ENCODE results near the gene GLP1R. TPM values are rescaled to one million over a fixed set of nuclear protein-coding genes. Genes with fewer than 3 reads are reported as not detected.

Gene GLP1R
- total RNA-seq, 1 donor from 2014 or later, result not detected

DNA sequence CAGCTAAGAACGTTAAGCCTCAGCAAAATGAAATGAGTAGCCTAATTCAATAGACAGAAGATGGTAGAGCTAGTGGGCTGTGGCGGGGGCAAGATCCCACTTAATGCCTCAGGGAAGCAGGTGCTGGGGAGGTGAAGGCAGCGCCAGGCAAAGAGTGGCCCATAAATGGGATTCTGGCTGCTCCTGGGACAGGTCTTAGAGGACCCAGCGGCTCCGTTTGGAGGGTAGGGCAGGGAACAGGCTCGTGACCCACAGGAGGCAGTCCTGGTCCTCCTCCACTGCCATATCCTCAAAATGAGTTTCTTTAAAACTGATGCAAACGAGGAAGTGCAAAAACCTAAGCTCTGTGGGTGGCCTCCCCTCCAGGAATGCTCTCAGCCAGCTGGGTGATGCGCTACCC lies 33.7 kb downstream of the GLP1R start:
- Histone ChIP-seq H3K9me3 (no peaks in the 10 kb centered on the region), H3K27me3 (no peaks in the 10 kb centered on the region), H3K36me3 (no peaks in the 10 kb centered on the region), H3K4me1 (no peaks in the 10 kb centered on the region), H3K27ac (no peak overlapping the region), H3K4me3 (no peak overlapping the region)
- intact Hi-C loops (cut with DNase I), result no loop called here
- TF ChIP-seq, protein P1, sequence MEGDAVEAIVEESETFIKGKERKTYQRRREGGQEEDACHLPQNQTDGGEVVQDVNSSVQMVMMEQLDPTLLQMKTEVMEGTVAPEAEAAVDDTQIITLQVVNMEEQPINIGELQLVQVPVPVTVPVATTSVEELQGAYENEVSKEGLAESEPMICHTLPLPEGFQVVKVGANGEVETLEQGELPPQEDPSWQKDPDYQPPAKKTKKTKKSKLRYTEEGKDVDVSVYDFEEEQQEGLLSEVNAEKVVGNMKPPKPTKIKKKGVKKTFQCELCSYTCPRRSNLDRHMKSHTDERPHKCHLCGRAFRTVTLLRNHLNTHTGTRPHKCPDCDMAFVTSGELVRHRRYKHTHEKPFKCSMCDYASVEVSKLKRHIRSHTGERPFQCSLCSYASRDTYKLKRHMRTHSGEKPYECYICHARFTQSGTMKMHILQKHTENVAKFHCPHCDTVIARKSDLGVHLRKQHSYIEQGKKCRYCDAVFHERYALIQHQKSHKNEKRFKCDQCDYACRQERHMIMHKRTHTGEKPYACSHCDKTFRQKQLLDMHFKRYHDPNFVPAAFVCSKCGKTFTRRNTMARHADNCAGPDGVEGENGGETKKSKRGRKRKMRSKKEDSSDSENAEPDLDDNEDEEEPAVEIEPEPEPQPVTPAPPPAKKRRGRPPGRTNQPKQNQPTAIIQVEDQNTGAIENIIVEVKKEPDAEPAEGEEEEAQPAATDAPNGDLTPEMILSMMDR (IDR thresholded peaks at IDR 0.05), result no peak
- DNase-seq (ENCODE audit: low spot score in 2 of 2), result no peak

DNA sequence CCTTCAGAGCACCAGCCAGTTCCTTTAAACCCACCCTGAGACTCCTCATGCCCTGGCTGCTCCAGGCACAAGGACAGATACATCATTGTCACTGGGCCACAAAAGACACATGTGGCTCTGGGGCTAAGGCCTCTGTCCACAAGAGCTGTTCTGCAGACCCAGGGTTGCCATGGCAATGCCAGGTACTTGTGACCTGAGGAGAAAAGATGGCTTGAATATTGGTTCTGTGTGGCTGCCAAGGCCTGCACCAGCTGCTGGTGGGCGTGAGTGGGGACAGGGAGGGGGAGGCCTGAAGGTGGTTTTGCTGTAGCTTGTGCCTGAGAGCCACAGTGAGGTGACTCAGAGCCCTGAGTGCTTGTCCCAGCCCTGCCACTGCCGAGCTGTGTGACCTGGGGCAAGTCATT lies 34.7 kb downstream of the GLP1R start:
- no peaks in the 10 kb centered on the region for H3K4me1 ChIP-seq
- intact Hi-C loops (cut with DNase I), result no loop called here
- TF ChIP-seq, protein P1 (IDR thresholded peaks at IDR 0.05), result no peak
- no peak for DNase-seq (ENCODE audit: low spot score in 2 of 2)
- H3K27ac ChIP-seq, result no peak overlapping the region
- H3K27me3 ChIP-seq, result no peaks in the 10 kb centered on the region
- H3K36me3 ChIP-seq, result no peaks in the 10 kb centered on the region
- no peak overlapping the region for H3K4me3 ChIP-seq
- no peaks in the 10 kb centered on the region for H3K9me3 ChIP-seq

DNA sequence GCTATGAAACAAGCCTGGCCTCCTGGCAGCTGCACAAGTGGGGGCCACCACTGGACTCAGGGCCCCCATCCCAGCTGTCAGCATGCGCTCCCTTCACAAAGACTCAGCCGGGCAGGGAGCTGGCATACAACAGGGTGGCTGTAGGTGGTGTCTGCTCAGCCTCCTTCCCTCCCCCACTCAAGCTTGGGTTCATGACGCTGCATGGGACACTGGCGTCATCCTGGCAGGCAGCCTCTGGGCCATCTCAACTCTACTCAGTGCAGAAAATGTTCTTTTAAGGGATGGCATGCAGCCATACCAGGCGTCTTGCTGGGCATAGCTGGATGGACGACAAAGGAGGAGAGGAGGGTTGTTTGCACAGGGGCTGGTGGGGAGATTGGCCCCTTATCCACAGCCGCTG lies 35.9 kb downstream of the GLP1R start:
- Histone ChIP-seq H3K4me1 (no peaks in the 10 kb centered on the region), H3K27ac (no peak overlapping the region), H3K27me3 (no peaks in the 10 kb centered on the region), H3K4me3 (no peak overlapping the region), H3K36me3 (no peaks in the 10 kb centered on the region), H3K9me3 (no peaks in the 10 kb centered on the region)
- DNase-seq (ENCODE audit: low spot score in 2 of 2), result no peak
- TF ChIP-seq, protein P1 (IDR thresholded peaks at IDR 0.05), result no peak
- intact Hi-C loops (cut with DNase I), result no loop called here

DNA sequence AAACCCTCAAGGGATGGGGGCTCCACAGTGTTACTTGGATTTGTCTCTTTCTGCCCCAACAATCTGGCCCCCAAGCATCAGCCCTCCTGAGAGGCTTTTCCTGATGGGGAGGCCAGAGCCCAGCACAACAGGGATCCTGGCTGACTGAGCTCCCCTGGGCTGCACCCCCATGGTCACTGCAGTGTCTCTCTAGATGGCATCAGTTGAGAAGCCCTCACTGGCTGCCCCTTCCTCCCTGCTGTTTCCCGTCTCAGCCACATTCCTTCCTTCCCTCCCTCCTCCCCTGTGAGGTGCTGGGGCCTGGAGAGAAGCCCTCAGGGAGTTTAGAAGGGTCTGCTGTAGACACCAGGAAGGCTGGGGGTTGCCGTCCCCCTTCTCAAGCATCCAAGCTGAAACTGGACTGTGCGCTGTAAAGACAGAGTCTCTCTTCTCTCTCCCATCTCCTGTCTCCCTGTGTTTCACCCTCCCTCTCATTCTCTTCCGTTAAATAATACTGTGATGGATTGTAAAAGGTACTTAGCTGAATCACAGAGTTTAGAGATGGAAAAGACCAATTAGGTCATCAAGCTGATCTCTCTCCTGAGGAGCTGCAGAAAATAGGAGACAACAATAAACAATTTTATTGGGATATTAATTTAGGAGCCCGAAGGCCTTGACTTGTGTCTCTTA lies 36.7 kb downstream of the GLP1R start:
- Histone ChIP-seq H3K27me3 (no peaks in the 10 kb centered on the region), H3K4me1 (no peaks in the 10 kb centered on the region), H3K4me3 (no peak overlapping the region), H3K27ac (no peak overlapping the region), H3K9me3 (no peaks in the 10 kb centered on the region), H3K36me3 (no peaks in the 10 kb centered on the region)
- DNase-seq (ENCODE audit: low spot score in 2 of 2), result no peak
- intact Hi-C loops (cut with DNase I), result no loop called here
- TF ChIP-seq, protein P1 (IDR thresholded peaks at IDR 0.05), result no peak

DNA sequence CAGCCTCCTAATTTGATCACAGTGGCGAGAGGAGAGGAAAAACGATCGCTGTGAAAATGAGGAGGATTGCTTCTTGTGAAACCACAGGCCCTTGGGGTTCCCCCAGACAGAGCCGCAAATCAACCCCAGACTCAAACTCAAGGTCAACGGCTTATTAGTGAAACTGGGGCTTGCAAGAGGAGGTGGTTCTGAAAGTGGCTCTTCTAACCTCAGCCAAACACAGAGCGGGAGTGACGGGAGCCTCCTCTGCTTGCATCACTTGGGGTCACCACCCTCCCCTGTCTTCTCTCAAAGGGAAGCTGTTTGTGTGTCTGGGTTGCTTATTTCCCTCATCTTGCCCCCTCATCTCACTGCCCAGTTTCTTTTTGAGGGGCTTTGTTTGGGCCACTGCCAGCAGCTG lies 37.7 kb downstream of the GLP1R start:
- H3K27me3 ChIP-seq, result no peaks in the 10 kb centered on the region
- intact Hi-C loops (cut with DNase I), result no loop called here
- H3K4me1 ChIP-seq, result no peaks in the 10 kb centered on the region
- TF ChIP-seq, protein P1 (IDR thresholded peaks at IDR 0.05), result no peak
- no peak overlapping the region for H3K4me3 ChIP-seq
- no peak for DNase-seq (ENCODE audit: low spot score in 2 of 2)
- H3K36me3 ChIP-seq, result no peaks in the 10 kb centered on the region
- no peak overlapping the region for H3K27ac ChIP-seq
- H3K9me3 ChIP-seq, result no peaks in the 10 kb centered on the region

DNA sequence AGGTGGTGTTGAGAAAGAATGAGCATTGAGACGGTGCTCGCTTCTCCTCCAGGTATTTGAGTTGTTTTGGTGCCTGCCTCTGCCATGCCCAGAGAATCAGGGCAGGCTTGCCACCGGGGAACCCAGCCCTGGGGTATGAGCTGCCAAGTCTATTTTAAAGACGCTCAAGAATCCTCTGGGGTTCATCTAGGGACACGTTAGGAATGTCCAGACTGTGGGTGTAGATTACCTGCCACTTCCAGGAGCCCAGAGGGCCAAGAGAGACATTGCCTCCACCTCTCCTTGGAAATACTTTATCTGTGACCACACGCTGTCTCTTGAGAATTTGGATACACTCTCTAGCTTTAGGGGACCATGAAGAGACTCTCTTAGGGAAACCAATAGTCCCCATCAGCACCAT lies 38.1 kb downstream of the GLP1R start:
- H3K27ac ChIP-seq, result no peak overlapping the region
- no peak for DNase-seq (ENCODE audit: low spot score in 2 of 2)
- TF ChIP-seq, protein P1 (IDR thresholded peaks at IDR 0.05), result no peak
- no peak overlapping the region for H3K4me3 ChIP-seq
- no peaks in the 10 kb centered on the region for H3K9me3 ChIP-seq
- H3K27me3 ChIP-seq, result no peaks in the 10 kb centered on the region
- H3K36me3 ChIP-seq, result no peaks in the 10 kb centered on the region
- intact Hi-C loops (cut with DNase I), result no loop called here
- H3K4me1 ChIP-seq, result no peaks in the 10 kb centered on the region
